ENCODE results near the gene SLC9A9.

The SLC9A9 gene

GRCh38 chr3:143479727-143480126, 368.5 kb downstream of the SLC9A9 start:
- H3K4me3 ChIP-seq (ENCODE audit: low read depth, low read length), result no peak overlapping the region
- H3K36me3 ChIP-seq, result no peaks in the 10 kb centered on the region
- no peak for DNase-seq
- no peak for TF ChIP-seq CTCF (IDR thresholded peaks at IDR 0.05; ENCODE audit: low read depth, low read length)
- no peak overlapping the region for H3K27ac ChIP-seq
- H3K27me3 ChIP-seq (ENCODE audit: insufficient read depth, low read depth, severe bottlenecking), result no peaks in the 10 kb centered on the region
- H3K9me3 ChIP-seq (ENCODE audit: severe bottlenecking), result no peaks in the 10 kb centered on the region

GRCh38 chr3:143478115-143478693, 370.1 kb downstream of the SLC9A9 start:
- no peak for TF ChIP-seq CTCF (IDR thresholded peaks at IDR 0.05; ENCODE audit: low read depth, low read length)
- H3K27me3 ChIP-seq (ENCODE audit: insufficient read depth, low read depth, severe bottlenecking), result no peaks in the 10 kb centered on the region
- H3K36me3 ChIP-seq, result no peaks in the 10 kb centered on the region
- H3K27ac ChIP-seq, result no peak overlapping the region
- no peak overlapping the region for H3K4me3 ChIP-seq (ENCODE audit: low read depth, low read length)
- no peaks in the 10 kb centered on the region for H3K9me3 ChIP-seq (ENCODE audit: severe bottlenecking)
- DNase-seq, result no peak

GRCh38 chr3:143476965-143477640, 371.2 kb downstream of the SLC9A9 start:
- Histone ChIP-seq H3K27ac (no peak overlapping the region), H3K4me3 (ENCODE audit: low read depth, low read length) (no peak overlapping the region), H3K9me3 (ENCODE audit: severe bottlenecking) (no peaks in the 10 kb centered on the region), H3K36me3 (no peaks in the 10 kb centered on the region), H3K27me3 (ENCODE audit: insufficient read depth, low read depth, severe bottlenecking) (no peaks in the 10 kb centered on the region)
- no peak for DNase-seq
- TF ChIP-seq CTCF (IDR thresholded peaks at IDR 0.05; ENCODE audit: low read depth, low read length), result no peak

GRCh38 chr3:143475981-143476380, 372.3 kb downstream of the SLC9A9 start:
- Histone ChIP-seq H3K27ac (no peak overlapping the region), H3K36me3 (no peaks in the 10 kb centered on the region), H3K9me3 (ENCODE audit: severe bottlenecking) (no peaks in the 10 kb centered on the region), H3K4me3 (ENCODE audit: low read depth, low read length) (no peak overlapping the region), H3K27me3 (ENCODE audit: insufficient read depth, low read depth, severe bottlenecking) (no peaks in the 10 kb centered on the region)
- DNase-seq, result no peak
- no peak for TF ChIP-seq CTCF (IDR thresholded peaks at IDR 0.05; ENCODE audit: low read depth, low read length)

GRCh38 chr3:143472731-143473523, 375.3 kb downstream of the SLC9A9 start:
- Histone ChIP-seq H3K27me3 (ENCODE audit: insufficient read depth, low read depth, severe bottlenecking) (no peaks in the 10 kb centered on the region), H3K36me3 (no peaks in the 10 kb centered on the region), H3K9me3 (ENCODE audit: severe bottlenecking) (no peaks in the 10 kb centered on the region), H3K27ac (no peak overlapping the region), H3K4me3 (ENCODE audit: low read depth, low read length) (no peak overlapping the region)
- no peak for TF ChIP-seq CTCF (IDR thresholded peaks at IDR 0.05; ENCODE audit: low read depth, low read length)
- DNase-seq, result no peak
